ENCODE measurements around the gene CA4. TPM values are rescaled to one million over a fixed set of nuclear protein-coding genes. Genes with fewer than 3 reads are reported as not detected.

The CA4 gene
- polyA plus RNA-seq, 1 donor from 2014 or later = not detected

- no peaks in the 10 kb centered on the region for H3K36me3 ChIP-seq (ENCODE audit: insufficient read depth, low read length)
- H3K4me2 ChIP-seq (ENCODE audit: low read length) = no peak overlapping the region
- H3K9me2 ChIP-seq (ENCODE audit: insufficient read depth, low read length) = no peaks in the 10 kb centered on the region
- H3K79me2 ChIP-seq (replicated peaks; ENCODE audit: insufficient read depth, low read length) = no peaks in the 10 kb centered on the region
- no peak overlapping the region for H3K27ac ChIP-seq (ENCODE audit: low read length)
- H3K27me3 ChIP-seq (ENCODE audit: insufficient read depth, low read depth, low read length) = peaks cover 41% of the 10 kb centered on the region
- H3K9ac ChIP-seq (ENCODE audit: low read length) = no peak overlapping the region
- no peak overlapping the region for H2AFZ ChIP-seq (ENCODE audit: low read depth, low read length)
- peak overlapping the region; percentile 91 for H3K4me3 ChIP-seq (ENCODE audit: low read length)
- H3K9me3 ChIP-seq (ENCODE audit: low read length) = no peaks in the 10 kb centered on the region
- no peaks in the 10 kb centered on the region for H4K20me1 ChIP-seq (ENCODE audit: insufficient read depth)
- H3F3A ChIP-seq (ENCODE audit: insufficient read depth, low read length, poor library complexity, severe bottlenecking) = no peaks in the 10 kb centered on the region
- TF ChIP-seq EP300 (conservative IDR thresholded peaks at IDR 0.05; ENCODE audit: poor library complexity, severe bottlenecking) (no peak), SMC3 (conservative IDR thresholded peaks at IDR 0.05; ENCODE audit: poor library complexity) (no peak)
Observed at GRCh38 chr17:60135951-60136666, 13.7 kb upstream of the CA4 start.

GRCh38 chr17:60137731-60138130 lies 12.0 kb upstream of the CA4 start:
- Histone ChIP-seq H3K27me3 (ENCODE audit: insufficient read depth, low read depth, low read length) (peaks cover 57% of the 10 kb centered on the region), H3K79me2 (replicated peaks; ENCODE audit: insufficient read depth, low read length) (no peaks in the 10 kb centered on the region), H3F3A (ENCODE audit: insufficient read depth, low read length, poor library complexity, severe bottlenecking) (no peaks in the 10 kb centered on the region), H3K27ac (ENCODE audit: low read length) (no peak overlapping the region), H3K9me2 (ENCODE audit: insufficient read depth, low read length) (no peaks in the 10 kb centered on the region), H2AFZ (ENCODE audit: low read depth, low read length) (no peak overlapping the region), H4K20me1 (ENCODE audit: insufficient read depth) (no peaks in the 10 kb centered on the region), H3K36me3 (ENCODE audit: insufficient read depth, low read length) (no peaks in the 10 kb centered on the region), H3K9ac (ENCODE audit: low read length) (no peak overlapping the region), H3K9me3 (ENCODE audit: low read length) (no peaks in the 10 kb centered on the region), H3K4me2 (ENCODE audit: low read length) (no peak overlapping the region), H3K4me3 (ENCODE audit: low read length) (no peak overlapping the region)
- TF ChIP-seq MXI1 (conservative IDR thresholded peaks at IDR 0.05; ENCODE audit: poor library complexity, severe bottlenecking) (no peak), EP300 (conservative IDR thresholded peaks at IDR 0.05; ENCODE audit: poor library complexity, severe bottlenecking) (no peak), REST (IDR thresholded peaks at IDR 0.05; ENCODE audit: borderline replicate concordance) (no peak), SMC3 (conservative IDR thresholded peaks at IDR 0.05; ENCODE audit: poor library complexity) (no peak), EZH2 (IDR thresholded peaks at IDR 0.05; ENCODE audit: borderline replicate concordance, insufficient read depth, low read length, poor library complexity, severe bottlenecking) (no peak)

- H3K27me3 ChIP-seq (ENCODE audit: insufficient read depth, low read depth, low read length) = peaks cover 57% of the 10 kb centered on the region
Observed at GRCh38 chr17:60138769-60139437, 10.9 kb upstream of the CA4 start.

More at GRCh38 chr17:60138769-60139437, 10.9 kb upstream of the CA4 start:
- Histone ChIP-seq H2AFZ (ENCODE audit: low read depth, low read length) (no peak overlapping the region), H3K27ac (ENCODE audit: low read length) (no peak overlapping the region), H3K79me2 (replicated peaks; ENCODE audit: insufficient read depth, low read length) (no peaks in the 10 kb centered on the region), H3F3A (ENCODE audit: insufficient read depth, low read length, poor library complexity, severe bottlenecking) (no peaks in the 10 kb centered on the region), H3K4me2 (ENCODE audit: low read length) (no peak overlapping the region), H3K4me3 (ENCODE audit: low read length) (no peak overlapping the region), H3K9ac (ENCODE audit: low read length) (no peak overlapping the region), H3K9me3 (ENCODE audit: low read length) (no peaks in the 10 kb centered on the region), H3K36me3 (ENCODE audit: insufficient read depth, low read length) (no peaks in the 10 kb centered on the region), H4K20me1 (ENCODE audit: insufficient read depth) (no peaks in the 10 kb centered on the region), H3K9me2 (ENCODE audit: insufficient read depth, low read length) (no peaks in the 10 kb centered on the region)
- no peak for TF ChIP-seq EP300 (conservative IDR thresholded peaks at IDR 0.05; ENCODE audit: poor library complexity, severe bottlenecking)
- no peak for TF ChIP-seq MXI1 (conservative IDR thresholded peaks at IDR 0.05; ENCODE audit: poor library complexity, severe bottlenecking)
- no peak for TF ChIP-seq REST (IDR thresholded peaks at IDR 0.05; ENCODE audit: borderline replicate concordance)
- no peak for TF ChIP-seq TAF1 (IDR thresholded peaks at IDR 0.05; ENCODE audit: low read depth)
- TF ChIP-seq CTCF (IDR thresholded peaks at IDR 0.05; ENCODE audit: poor library complexity, severe bottlenecking) = no peak
- TF ChIP-seq EZH2 (IDR thresholded peaks at IDR 0.05; ENCODE audit: borderline replicate concordance, insufficient read depth, low read length, poor library complexity, severe bottlenecking) = no peak
- no peak for TF ChIP-seq RAD21 (conservative IDR thresholded peaks at IDR 0.05)
- TF ChIP-seq POLR2AphosphoS5 (IDR thresholded peaks at IDR 0.05) = no peak
- no peak for TF ChIP-seq SMC3 (conservative IDR thresholded peaks at IDR 0.05; ENCODE audit: poor library complexity)
